ENCODE data around the gene SNN.

DNA sequence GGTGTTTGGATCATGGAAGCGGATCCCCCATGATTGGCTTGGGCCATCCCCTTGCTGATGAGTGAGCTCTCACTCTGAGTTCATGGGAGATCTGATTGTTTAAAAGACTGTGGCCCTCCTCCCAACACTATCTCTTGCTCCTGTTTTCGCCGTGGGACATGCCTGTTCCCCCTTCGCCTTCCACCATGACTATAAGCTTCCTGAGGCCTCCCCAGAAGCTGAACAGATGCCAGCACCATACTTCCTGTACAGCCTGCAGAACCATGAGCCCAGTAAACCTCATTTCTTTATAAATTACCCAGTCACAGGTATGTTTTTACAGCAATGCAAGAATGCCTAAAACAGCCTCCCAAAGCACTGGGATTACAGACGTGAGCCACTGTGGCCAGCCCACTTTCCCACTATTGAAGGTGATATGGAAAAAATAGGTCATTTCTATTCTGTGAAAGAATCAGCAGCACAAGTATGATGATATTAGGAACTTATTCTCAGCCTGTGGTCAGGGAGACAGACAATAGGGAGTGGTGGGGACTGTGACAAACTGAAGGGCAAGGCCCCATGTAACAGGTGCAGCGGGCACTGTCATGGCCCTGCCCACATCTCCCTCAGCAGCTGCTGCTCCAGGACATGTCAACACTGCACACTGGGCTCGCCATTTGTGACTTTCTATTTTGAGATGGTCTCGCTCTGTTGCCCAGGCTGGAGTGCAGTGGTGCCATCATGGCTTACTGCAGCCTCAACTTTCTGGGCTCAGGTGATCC lies 47.8 kb upstream of the SNN start:
- TF ChIP-seq, protein P1, sequence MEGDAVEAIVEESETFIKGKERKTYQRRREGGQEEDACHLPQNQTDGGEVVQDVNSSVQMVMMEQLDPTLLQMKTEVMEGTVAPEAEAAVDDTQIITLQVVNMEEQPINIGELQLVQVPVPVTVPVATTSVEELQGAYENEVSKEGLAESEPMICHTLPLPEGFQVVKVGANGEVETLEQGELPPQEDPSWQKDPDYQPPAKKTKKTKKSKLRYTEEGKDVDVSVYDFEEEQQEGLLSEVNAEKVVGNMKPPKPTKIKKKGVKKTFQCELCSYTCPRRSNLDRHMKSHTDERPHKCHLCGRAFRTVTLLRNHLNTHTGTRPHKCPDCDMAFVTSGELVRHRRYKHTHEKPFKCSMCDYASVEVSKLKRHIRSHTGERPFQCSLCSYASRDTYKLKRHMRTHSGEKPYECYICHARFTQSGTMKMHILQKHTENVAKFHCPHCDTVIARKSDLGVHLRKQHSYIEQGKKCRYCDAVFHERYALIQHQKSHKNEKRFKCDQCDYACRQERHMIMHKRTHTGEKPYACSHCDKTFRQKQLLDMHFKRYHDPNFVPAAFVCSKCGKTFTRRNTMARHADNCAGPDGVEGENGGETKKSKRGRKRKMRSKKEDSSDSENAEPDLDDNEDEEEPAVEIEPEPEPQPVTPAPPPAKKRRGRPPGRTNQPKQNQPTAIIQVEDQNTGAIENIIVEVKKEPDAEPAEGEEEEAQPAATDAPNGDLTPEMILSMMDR (IDR thresholded peaks at IDR 0.05) = no peak
- no peak for TF ChIP-seq POLR2A (IDR thresholded peaks at IDR 0.05)
- no peak for TF ChIP-seq EP300 (IDR thresholded peaks at IDR 0.05)
- TF ChIP-seq POLR2AphosphoS5 (IDR thresholded peaks at IDR 0.05) = no peak

Data from gastroesophageal sphincter (tissue), 3 donors.